Measurements from ENCODE around the gene TTLL6.

The TTLL6 gene

GRCh38 chr17:48760411-48760810 lies 56.6 kb downstream of the TTLL6 start:
- Histone ChIP-seq H3K36me3 (replicated peaks) (no peaks in the 10 kb centered on the region), H3K27me3 (replicated peaks) (peaks cover 36% of the 10 kb centered on the region), H3K4me3 (ENCODE audit: low read depth, low read length) (no peak overlapping the region), H3K27ac (no peak overlapping the region)
- in situ Hi-C loops (cut with HindIII; ENCODE audit: low pct_ligation_motif_present, low sequenced_read_pairs), result no loop called here
- DNase-seq, result no peak
- TF ChIP-seq, protein P1, sequence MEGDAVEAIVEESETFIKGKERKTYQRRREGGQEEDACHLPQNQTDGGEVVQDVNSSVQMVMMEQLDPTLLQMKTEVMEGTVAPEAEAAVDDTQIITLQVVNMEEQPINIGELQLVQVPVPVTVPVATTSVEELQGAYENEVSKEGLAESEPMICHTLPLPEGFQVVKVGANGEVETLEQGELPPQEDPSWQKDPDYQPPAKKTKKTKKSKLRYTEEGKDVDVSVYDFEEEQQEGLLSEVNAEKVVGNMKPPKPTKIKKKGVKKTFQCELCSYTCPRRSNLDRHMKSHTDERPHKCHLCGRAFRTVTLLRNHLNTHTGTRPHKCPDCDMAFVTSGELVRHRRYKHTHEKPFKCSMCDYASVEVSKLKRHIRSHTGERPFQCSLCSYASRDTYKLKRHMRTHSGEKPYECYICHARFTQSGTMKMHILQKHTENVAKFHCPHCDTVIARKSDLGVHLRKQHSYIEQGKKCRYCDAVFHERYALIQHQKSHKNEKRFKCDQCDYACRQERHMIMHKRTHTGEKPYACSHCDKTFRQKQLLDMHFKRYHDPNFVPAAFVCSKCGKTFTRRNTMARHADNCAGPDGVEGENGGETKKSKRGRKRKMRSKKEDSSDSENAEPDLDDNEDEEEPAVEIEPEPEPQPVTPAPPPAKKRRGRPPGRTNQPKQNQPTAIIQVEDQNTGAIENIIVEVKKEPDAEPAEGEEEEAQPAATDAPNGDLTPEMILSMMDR (IDR thresholded peaks at IDR 0.05; ENCODE audit: low read depth, low read length, missing control alignments), result no peak

DNA sequence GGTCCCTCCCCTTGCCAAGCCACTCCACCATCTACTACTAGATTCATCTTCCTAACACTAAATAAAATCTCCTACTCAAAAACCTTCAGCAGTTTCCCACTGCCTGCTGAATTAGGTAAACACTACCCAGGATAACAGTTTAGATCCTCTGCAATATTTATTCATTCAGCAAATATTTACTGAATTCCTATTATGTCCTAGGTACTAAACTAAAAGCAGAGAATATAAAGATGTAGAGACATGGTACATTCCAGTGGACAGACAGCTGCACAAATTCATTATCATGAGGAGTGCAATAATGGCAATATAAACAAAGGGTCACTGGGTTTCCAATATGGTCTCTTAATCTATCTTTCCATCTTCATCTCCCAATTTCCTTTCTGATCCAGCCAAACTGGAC lies 57.7 kb downstream of the TTLL6 start:
- in situ Hi-C loops (cut with HindIII; ENCODE audit: low pct_ligation_motif_present, low sequenced_read_pairs), result no loop called here

DNA sequence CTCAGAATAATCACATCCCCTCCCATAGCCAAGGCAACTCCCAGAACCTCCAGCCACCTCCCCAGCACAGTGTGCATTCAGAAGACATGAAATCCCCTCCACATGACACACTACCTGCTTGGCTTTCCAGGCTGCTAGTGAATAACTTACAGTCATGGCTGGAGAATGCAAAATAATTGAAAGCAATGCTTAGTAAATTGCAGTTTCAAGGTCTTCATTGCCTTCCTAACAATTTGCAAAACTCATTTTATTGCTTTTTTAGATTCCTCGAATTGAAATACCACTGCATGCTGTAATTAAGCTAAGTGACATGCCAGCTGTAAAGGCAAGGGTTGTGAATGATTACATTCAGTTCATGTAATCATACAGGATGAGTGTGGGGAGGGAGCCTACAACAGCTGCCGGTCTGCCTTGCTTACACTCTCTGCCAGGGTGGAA lies 59.5 kb downstream of the TTLL6 start:
- H3K27me3 ChIP-seq (replicated peaks), result peaks cover 64% of the 10 kb centered on the region
- H3K27ac ChIP-seq, result no peak overlapping the region
- no peak overlapping the region for H3K4me3 ChIP-seq (ENCODE audit: low read depth, low read length)
- DNase-seq, result no peak
- H3K36me3 ChIP-seq (replicated peaks), result no peaks in the 10 kb centered on the region
- in situ Hi-C loops (cut with HindIII; ENCODE audit: low pct_ligation_motif_present, low sequenced_read_pairs), result no loop called here
- TF ChIP-seq, protein P1 (IDR thresholded peaks at IDR 0.05; ENCODE audit: low read depth, low read length, missing control alignments), result no peak

More for the DNA sequence above, 57.7 kb downstream of the TTLL6 start:
- TF ChIP-seq, protein P1 (IDR thresholded peaks at IDR 0.05; ENCODE audit: low read depth, low read length, missing control alignments), result no peak
- no peak for DNase-seq
- Histone ChIP-seq H3K4me3 (ENCODE audit: low read depth, low read length) (no peak overlapping the region), H3K36me3 (replicated peaks) (no peaks in the 10 kb centered on the region), H3K27ac (no peak overlapping the region), H3K27me3 (replicated peaks) (peaks cover 48% of the 10 kb centered on the region)

DNA sequence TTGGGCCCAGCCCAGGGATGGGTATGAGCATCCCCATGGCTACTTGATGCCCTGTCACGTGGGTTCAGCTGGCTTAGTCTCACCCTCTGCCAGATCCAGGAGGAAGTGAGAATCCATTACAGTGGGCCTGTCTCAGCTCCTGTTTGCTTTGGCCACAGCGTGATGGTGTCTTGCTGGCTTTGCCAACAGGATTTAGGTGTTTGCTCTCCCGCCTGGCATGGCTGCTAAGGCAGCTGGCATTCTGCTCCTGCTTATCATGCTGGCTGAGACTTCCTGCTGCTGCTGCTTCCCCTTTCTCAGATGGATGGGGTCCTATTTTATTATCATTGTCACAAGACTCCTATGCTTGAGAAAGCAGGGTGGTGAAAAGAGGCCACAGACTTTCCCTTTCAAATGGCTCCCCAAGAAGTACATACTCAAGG lies 60.2 kb downstream of the TTLL6 start:
- no peak overlapping the region for H3K4me3 ChIP-seq (ENCODE audit: low read depth, low read length)
- TF ChIP-seq, protein P1 (IDR thresholded peaks at IDR 0.05; ENCODE audit: low read depth, low read length, missing control alignments), result no peak
- no peaks in the 10 kb centered on the region for H3K36me3 ChIP-seq (replicated peaks)
- H3K27ac ChIP-seq, result no peak overlapping the region
- DNase-seq, result no peak
- in situ Hi-C loops (cut with HindIII; ENCODE audit: low pct_ligation_motif_present, low sequenced_read_pairs), result no loop called here
- H3K27me3 ChIP-seq (replicated peaks), result peaks cover 66% of the 10 kb centered on the region

DNA sequence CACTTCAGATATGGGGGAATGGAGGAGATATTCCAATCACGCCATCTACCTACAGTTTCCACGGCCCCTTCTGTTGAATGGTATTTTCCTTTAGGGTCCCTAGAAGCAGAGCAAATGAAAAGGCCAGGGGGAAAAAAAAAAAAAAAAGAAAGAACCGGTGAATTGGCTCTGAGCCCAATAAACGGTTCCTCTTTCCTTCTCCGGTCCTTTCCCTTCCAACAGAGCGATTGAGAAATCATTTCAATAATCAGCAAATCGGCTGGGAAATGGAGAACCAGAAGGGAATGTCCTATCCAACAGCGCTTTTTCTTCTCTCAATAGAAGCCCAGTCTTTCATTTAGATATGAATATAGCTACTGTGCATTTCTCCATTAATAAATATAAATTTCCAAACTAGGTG lies 61.7 kb downstream of the TTLL6 start:
- Histone ChIP-seq H3K27ac (no peak overlapping the region), H3K4me3 (ENCODE audit: low read depth, low read length) (no peak overlapping the region), H3K27me3 (replicated peaks) (peaks cover 77% of the 10 kb centered on the region), H3K36me3 (replicated peaks) (no peaks in the 10 kb centered on the region)
- TF ChIP-seq, protein P1 (IDR thresholded peaks at IDR 0.05; ENCODE audit: low read depth, low read length, missing control alignments), result no peak
- in situ Hi-C loops (cut with HindIII; ENCODE audit: low pct_ligation_motif_present, low sequenced_read_pairs), result no loop called here
- no peak for DNase-seq

Measured in brain microvascular endothelial cell (primary cell).